Neural cell (in vitro differentiated cells): ENCODE measurements around the gene F7.

Experiments
- EZH2 ChIP-seq: fragments of 200-600, 300-800 bp; shearing (Covaris generic), sonication (generic); IDR thresholded peaks from 2 replicates; pipeline ENCODE4 v1.6.1; 2014; ENCODE audit warnings: antibody characterized with exemption, low read length, borderline replicate concordance, mild to moderate bottlenecking; ENCODE audit not compliant: insufficient read depth, poor library complexity, severe bottlenecking
- MXI1 ChIP-seq: fragments of 450-650 bp; conservative IDR thresholded peaks from 2 replicates; pipeline ENCODE4 v1.6.1; 2014; ENCODE audit warnings: antibody characterized with exemption, mild to moderate bottlenecking; ENCODE audit not compliant: poor library complexity, severe bottlenecking
- POLR2AphosphoS5 ChIP-seq: IDR thresholded peaks from 2 replicates; pipeline ENCODE4 v1.6.1; 2012
- RAD21 ChIP-seq: fragments of 450-650 bp; conservative IDR thresholded peaks from 2 replicates; pipeline ENCODE4 v1.6.1; 2014; ENCODE audit warnings: antibody characterized with exemption, mild to moderate bottlenecking, moderate library complexity
- REST ChIP-seq: IDR thresholded peaks from 2 replicates; pipeline ENCODE4 v1.6.1; 2012; ENCODE audit warnings: borderline replicate concordance
- TAF1 ChIP-seq: IDR thresholded peaks from 2 replicates; pipeline ENCODE4 v1.6.1; 2012; ENCODE audit warnings: low read depth
- TF ChIP-seq, protein P1 (sequence below): fragments of 450-650 bp; IDR thresholded peaks from 2 replicates; pipeline ENCODE4 v1.5.1; 2014; ENCODE audit warnings: antibody characterized with exemption, mild to moderate bottlenecking, moderate library complexity; ENCODE audit not compliant: poor library complexity, severe bottlenecking

- TF ChIP-seq REST (no peak), POLR2AphosphoS5 (no peak), MXI1 (no peak), EZH2 (no peak), TAF1 (no peak), RAD21 (no peak)
- TF ChIP-seq, protein P1, sequence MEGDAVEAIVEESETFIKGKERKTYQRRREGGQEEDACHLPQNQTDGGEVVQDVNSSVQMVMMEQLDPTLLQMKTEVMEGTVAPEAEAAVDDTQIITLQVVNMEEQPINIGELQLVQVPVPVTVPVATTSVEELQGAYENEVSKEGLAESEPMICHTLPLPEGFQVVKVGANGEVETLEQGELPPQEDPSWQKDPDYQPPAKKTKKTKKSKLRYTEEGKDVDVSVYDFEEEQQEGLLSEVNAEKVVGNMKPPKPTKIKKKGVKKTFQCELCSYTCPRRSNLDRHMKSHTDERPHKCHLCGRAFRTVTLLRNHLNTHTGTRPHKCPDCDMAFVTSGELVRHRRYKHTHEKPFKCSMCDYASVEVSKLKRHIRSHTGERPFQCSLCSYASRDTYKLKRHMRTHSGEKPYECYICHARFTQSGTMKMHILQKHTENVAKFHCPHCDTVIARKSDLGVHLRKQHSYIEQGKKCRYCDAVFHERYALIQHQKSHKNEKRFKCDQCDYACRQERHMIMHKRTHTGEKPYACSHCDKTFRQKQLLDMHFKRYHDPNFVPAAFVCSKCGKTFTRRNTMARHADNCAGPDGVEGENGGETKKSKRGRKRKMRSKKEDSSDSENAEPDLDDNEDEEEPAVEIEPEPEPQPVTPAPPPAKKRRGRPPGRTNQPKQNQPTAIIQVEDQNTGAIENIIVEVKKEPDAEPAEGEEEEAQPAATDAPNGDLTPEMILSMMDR: no peak
These were observed 24.6 kb upstream of the F7 start for GRCh38 chr13:113080901-113081521.
